ENCODE results near the gene DNAJB4. TPM values are rescaled to one million over a fixed set of nuclear protein-coding genes. Genes with fewer than 3 reads are reported as not detected.

The DNAJB4 gene
- total RNA-seq, 5 donors from 2014 or later (not counting 1 experiment from before 2014, with no cell fraction given) = 10.0 to 19.6 (median 12.2) TPM

- Histone ChIP-seq H3K27ac (ENCODE audit: low read length) (no peak overlapping the region), H3K36me3 (ENCODE audit: control insufficient read depth in 2 of 2, extremely low read depth in 1 of 2, insufficient read depth in 1 of 2, low read length in 1 of 2) (no peaks in the 10 kb centered on the region), H3K9me3 (no peaks in the 10 kb centered on the region), H3K4me1 (ENCODE audit: control insufficient read depth in 1 of 2, extremely low read depth in 1 of 2, insufficient read depth in 2 of 2, low read length in 2 of 2) (peaks cover 3 to 5% of the 10 kb centered on the region in 2 experiments), H3K27me3 (replicated peaks in 1 of 2; ENCODE audit: control insufficient read depth in 2 of 2, extremely low read depth in 1 of 2, insufficient read depth in 2 of 2, low read length in 1 of 2) (no peaks in the 10 kb centered on the region), H3K4me3 (ENCODE audit: control insufficient read depth in 1 of 2, extremely low read depth in 1 of 2, low read length in 1 of 2) (no peak overlapping the region)
- ChIA-PET CTCF (no interaction called here), POLR2A (interaction anchor here (1.4 to 2.0 kb wide), 2 partner anchors 20 kb away, joined by 4 to 7 read pairs; partner anchors contain the start of gene DNAJB4 (in 2 of the 2))
- no CpG with 5 or more reads among the region's 4 CpGs for WGBS (ENCODE audit: insufficient coverage)
- Mint-ChIP-seq H3K27me3 (no peaks in the 10 kb centered on the region), H3K9me3 (no peaks in the 10 kb centered on the region), H3K27ac (no peak overlapping the region), H3K4me3 (no peak overlapping the region), H3K4me1 (peaks cover 40 to 53% (median 45%) of the 10 kb centered on the region in 3 donors), H3K36me3 (peaks cover 13% of the 10 kb centered on the region)
- DNase-seq (no peak), ATAC-seq (replicated peaks in 1 of 4) (no peak)
These were observed 20.1 kb upstream of the DNAJB4 start for GRCh38 chr1:77984629-77985028.

DNA sequence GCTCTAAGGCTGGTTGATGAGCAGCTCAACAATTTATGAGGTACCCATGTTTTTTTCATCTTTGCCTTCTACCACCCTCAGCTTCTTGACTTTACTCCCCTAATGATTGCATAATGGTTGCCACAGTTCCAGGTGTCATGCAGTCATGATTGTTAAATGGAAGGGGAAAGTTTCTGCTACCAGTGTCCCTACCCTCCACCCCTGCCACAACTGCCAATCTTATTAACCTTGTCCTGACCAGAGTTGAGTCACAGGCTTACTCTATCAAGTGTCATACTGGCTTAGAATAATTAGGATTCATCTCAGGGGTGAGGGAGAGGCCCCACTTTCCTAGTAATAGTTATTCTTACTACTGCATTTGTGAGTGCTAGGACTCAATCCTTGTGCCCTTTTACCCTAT is 17.9 kb upstream of the DNAJB4 start:
- ATAC-seq (replicated peaks in 1 of 4) (no peak), DNase-seq (no peak)
- no peak overlapping the region for H3K27ac ChIP-seq (ENCODE audit: low read length)
- Mint-ChIP-seq H3K36me3 (peaks cover 13% of the 10 kb centered on the region), H3K4me3 (no peak overlapping the region), H3K27ac (no peak overlapping the region), H3K9me3 (no peaks in the 10 kb centered on the region), H3K27me3 (no peaks in the 10 kb centered on the region), H3K4me1 (peaks cover 34 to 39% (median 39%) of the 10 kb centered on the region in 3 donors)
- POLR2A ChIA-PET = no interaction called here
- H3K27me3 ChIP-seq (replicated peaks in 1 of 2; ENCODE audit: control insufficient read depth in 2 of 2, extremely low read depth in 1 of 2, insufficient read depth in 2 of 2, low read length in 1 of 2) = no peaks in the 10 kb centered on the region
- no peaks in the 10 kb centered on the region for H3K9me3 ChIP-seq
- CTCF ChIA-PET = no interaction called here
- no peaks in the 10 kb centered on the region for H3K36me3 ChIP-seq (ENCODE audit: control insufficient read depth in 2 of 2, extremely low read depth in 1 of 2, insufficient read depth in 1 of 2, low read length in 1 of 2)
- no peak overlapping the region for H3K4me3 ChIP-seq (ENCODE audit: control insufficient read depth in 1 of 2, extremely low read depth in 1 of 2, low read length in 1 of 2)
- H3K4me1 ChIP-seq (ENCODE audit: control insufficient read depth in 1 of 2, extremely low read depth in 1 of 2, insufficient read depth in 2 of 2, low read length in 2 of 2) = no peaks in the 10 kb centered on the region

GRCh38 chr1:77987919-77988318 is 16.8 kb upstream of the DNAJB4 start:
- no peak for ATAC-seq (replicated peaks in 1 of 4)
- peaks cover 0 to 3% of the 10 kb centered on the region in 2 donors for H3K36me3 ChIP-seq (ENCODE audit: control insufficient read depth in 2 of 2, extremely low read depth in 1 of 2, insufficient read depth in 1 of 2, low read length in 1 of 2)
- H3K4me1 Mint-ChIP-seq = peaks cover 30 to 39% (median 38%) of the 10 kb centered on the region in 3 donors
- H3K9me3 Mint-ChIP-seq = no peaks in the 10 kb centered on the region
- CTCF ChIA-PET = no interaction called here
- peaks cover 12% of the 10 kb centered on the region for H3K36me3 Mint-ChIP-seq
- no peak overlapping the region for H3K4me3 ChIP-seq (ENCODE audit: control insufficient read depth in 1 of 2, extremely low read depth in 1 of 2, low read length in 1 of 2)
- no peak overlapping the region for H3K4me3 Mint-ChIP-seq
- no peak overlapping the region for H3K27ac Mint-ChIP-seq
- WGBS (ENCODE audit: insufficient coverage) = 89% methylated on average over 1 of the region's 2 CpGs
- H3K27me3 ChIP-seq (replicated peaks in 1 of 2; ENCODE audit: control insufficient read depth in 2 of 2, extremely low read depth in 1 of 2, insufficient read depth in 2 of 2, low read length in 1 of 2) = no peaks in the 10 kb centered on the region
- H3K4me1 ChIP-seq (ENCODE audit: control insufficient read depth in 1 of 2, extremely low read depth in 1 of 2, insufficient read depth in 2 of 2, low read length in 2 of 2) = no peaks in the 10 kb centered on the region
- POLR2A ChIA-PET = interaction anchor here in 1 of 2 donors (1.1 kb wide), 1 partner anchor 17 kb away, joined by 5 read pairs; the partner anchor contains the start of gene DNAJB4
- no peaks in the 10 kb centered on the region for H3K9me3 ChIP-seq
- H3K27ac ChIP-seq (ENCODE audit: low read length) = no peak overlapping the region
- no peaks in the 10 kb centered on the region for H3K27me3 Mint-ChIP-seq
- no peak for DNase-seq

GRCh38 chr1:77989744-77990143 is 15.0 kb upstream of the DNAJB4 start:
- ChIA-PET POLR2A (no interaction called here), CTCF (no interaction called here)
- H3K4me3 Mint-ChIP-seq = no peak overlapping the region
- no peak for DNase-seq
- H3K27ac Mint-ChIP-seq = no peak overlapping the region
- Histone ChIP-seq H3K9me3 (no peaks in the 10 kb centered on the region), H3K4me3 (ENCODE audit: control insufficient read depth in 1 of 2, extremely low read depth in 1 of 2, low read length in 1 of 2) (no peak overlapping the region), H3K27ac (ENCODE audit: low read length) (no peak overlapping the region), H3K36me3 (ENCODE audit: control insufficient read depth in 2 of 2, extremely low read depth in 1 of 2, insufficient read depth in 1 of 2, low read length in 1 of 2) (peaks cover 2 to 3% of the 10 kb centered on the region in 2 donors), H3K27me3 (replicated peaks in 1 of 2; ENCODE audit: control insufficient read depth in 2 of 2, extremely low read depth in 1 of 2, insufficient read depth in 2 of 2, low read length in 1 of 2) (no peaks in the 10 kb centered on the region), H3K4me1 (ENCODE audit: control insufficient read depth in 1 of 2, extremely low read depth in 1 of 2, insufficient read depth in 2 of 2, low read length in 2 of 2) (no peaks in the 10 kb centered on the region)
- H3K9me3 Mint-ChIP-seq = no peaks in the 10 kb centered on the region
- H3K4me1 Mint-ChIP-seq = peaks cover 19 to 33% (median 28%) of the 10 kb centered on the region in 3 donors
- ATAC-seq (replicated peaks in 1 of 4) = peak in 1 of 4 experiments; percentile 26
- H3K36me3 Mint-ChIP-seq = peaks cover 11% of the 10 kb centered on the region
- 100% methylated on average over 1 of the region's 2 CpGs for WGBS (ENCODE audit: insufficient coverage)
- H3K27me3 Mint-ChIP-seq = no peaks in the 10 kb centered on the region

DNA sequence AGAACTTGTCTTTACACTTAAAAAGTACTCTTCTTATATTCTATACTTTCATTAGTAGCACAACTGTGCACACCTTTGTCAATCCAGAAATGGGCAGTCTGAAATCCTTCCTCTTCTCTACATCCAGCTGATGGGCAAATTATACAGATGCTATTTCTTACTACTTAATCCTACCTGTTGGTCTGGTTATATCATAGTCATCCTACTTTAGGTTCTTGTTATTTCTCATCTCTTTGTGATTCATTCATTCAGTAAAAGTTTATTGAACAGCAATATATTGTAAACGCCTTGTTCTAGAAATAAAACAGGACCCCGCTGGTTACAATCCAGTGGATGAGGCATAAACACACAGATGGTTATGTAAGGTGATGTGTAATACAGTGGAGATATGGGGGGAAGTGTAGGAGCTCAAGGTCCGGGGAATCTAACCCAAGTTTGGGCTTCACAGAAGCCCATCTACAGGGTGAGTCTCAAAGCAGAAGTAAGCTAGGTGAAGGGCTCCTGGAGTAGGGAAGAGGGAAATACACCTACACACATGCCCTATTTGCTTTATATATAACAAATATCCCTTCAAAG is 14.0 kb upstream of the DNAJB4 start:
- Mint-ChIP-seq H3K27ac (no peak overlapping the region), H3K4me3 (no peak overlapping the region), H3K27me3 (no peaks in the 10 kb centered on the region), H3K36me3 (peaks cover 11% of the 10 kb centered on the region), H3K9me3 (no peaks in the 10 kb centered on the region), H3K4me1 (peaks cover 14 to 33% (median 26%) of the 10 kb centered on the region in 3 donors)
- Histone ChIP-seq H3K4me1 (ENCODE audit: control insufficient read depth in 1 of 2, extremely low read depth in 1 of 2, insufficient read depth in 2 of 2, low read length in 2 of 2) (no peaks in the 10 kb centered on the region), H3K27me3 (replicated peaks in 1 of 2; ENCODE audit: control insufficient read depth in 2 of 2, extremely low read depth in 1 of 2, insufficient read depth in 2 of 2, low read length in 1 of 2) (no peaks in the 10 kb centered on the region), H3K9me3 (no peaks in the 10 kb centered on the region), H3K36me3 (ENCODE audit: control insufficient read depth in 2 of 2, extremely low read depth in 1 of 2, insufficient read depth in 1 of 2, low read length in 1 of 2) (peaks cover 2 to 7% of the 10 kb centered on the region in 2 donors), H3K4me3 (ENCODE audit: control insufficient read depth in 1 of 2, extremely low read depth in 1 of 2, low read length in 1 of 2) (no peak overlapping the region), H3K27ac (ENCODE audit: low read length) (no peak overlapping the region)
- WGBS (ENCODE audit: insufficient coverage) = 83% methylated on average over 1 of the region's 3 CpGs
- ATAC-seq (replicated peaks in 1 of 4) = no peak
- POLR2A ChIA-PET = interaction anchor here (0.6 to 0.9 kb wide), 4 partner anchors 14 to 115 kb away, joined by 4 to 6 read pairs (median 4); partner anchors contain the start of gene DNAJB4 (in 1 of the 2)
- DNase-seq = no peak
- CTCF ChIA-PET = interaction anchor here in 1 of 2 donors (0.5 to 0.6 kb wide), 2 partner anchors 9 to 1628 kb away, joined by 3 to 4 read pairs; no protein-coding TSS in a partner anchor

DNA sequence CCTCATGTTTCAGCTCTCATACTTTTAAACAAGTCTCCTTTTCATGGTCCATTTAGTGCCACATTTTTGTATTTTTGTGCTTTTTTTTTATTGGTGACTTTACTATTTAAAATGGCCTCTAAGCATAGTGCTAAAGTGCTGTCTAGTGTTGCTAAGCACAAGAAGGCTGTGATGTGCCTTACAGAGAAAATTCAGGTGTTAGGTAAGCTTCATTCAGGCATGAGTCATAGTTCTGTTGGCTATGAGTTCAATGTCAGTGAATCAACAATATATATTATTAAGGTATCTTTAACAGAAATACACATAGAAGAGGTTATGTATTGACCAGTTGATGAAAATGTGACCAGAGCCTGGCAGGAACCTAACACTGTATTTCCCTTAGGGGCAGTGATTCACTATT is 13.1 kb upstream of the DNAJB4 start:
- Histone ChIP-seq H3K27me3 (replicated peaks in 1 of 2; ENCODE audit: control insufficient read depth in 2 of 2, extremely low read depth in 1 of 2, insufficient read depth in 2 of 2, low read length in 1 of 2) (no peaks in the 10 kb centered on the region), H3K4me1 (ENCODE audit: control insufficient read depth in 1 of 2, extremely low read depth in 1 of 2, insufficient read depth in 2 of 2, low read length in 2 of 2) (no peaks in the 10 kb centered on the region), H3K36me3 (ENCODE audit: control insufficient read depth in 2 of 2, extremely low read depth in 1 of 2, insufficient read depth in 1 of 2, low read length in 1 of 2) (peaks cover 2 to 10% of the 10 kb centered on the region in 2 donors), H3K9me3 (no peaks in the 10 kb centered on the region), H3K4me3 (ENCODE audit: control insufficient read depth in 1 of 2, extremely low read depth in 1 of 2, low read length in 1 of 2) (no peak overlapping the region), H3K27ac (ENCODE audit: low read length) (no peak overlapping the region)
- ChIA-PET CTCF (no interaction called here), POLR2A (interaction anchor here (0.7 to 0.9 kb wide), 2 partner anchors 13 to 26 kb away, joined by 4 to 6 read pairs; partner anchors contain the start of gene DNAJB4 (in 1 of the 2))
- H3K36me3 Mint-ChIP-seq = peaks cover 7% of the 10 kb centered on the region
- no peak overlapping the region for H3K27ac Mint-ChIP-seq
- peaks cover 14 to 33% (median 19%) of the 10 kb centered on the region in 3 donors for H3K4me1 Mint-ChIP-seq
- H3K27me3 Mint-ChIP-seq = no peaks in the 10 kb centered on the region
- ATAC-seq (replicated peaks in 1 of 4) = no peak
- H3K9me3 Mint-ChIP-seq = no peaks in the 10 kb centered on the region
- H3K4me3 Mint-ChIP-seq = no peak overlapping the region
- no peak for DNase-seq

All from T-cell (primary cell).